GM21737 (cell line): ENCODE data around the gene RNGTT.
A peak's percentile ranks its signal among the peaks of the same experiment; 100 is the strongest.

Experiments used
- ATAC-seq: cut with Tn5 transposase; IDR thresholded peaks from one replicate; pipeline ENCODE4 v1.9.1; 2021; ENCODE audit warnings: mild to moderate bottlenecking, moderate library complexity; ENCODE audit not compliant: unreplicated experiment

The RNGTT gene

DNA sequence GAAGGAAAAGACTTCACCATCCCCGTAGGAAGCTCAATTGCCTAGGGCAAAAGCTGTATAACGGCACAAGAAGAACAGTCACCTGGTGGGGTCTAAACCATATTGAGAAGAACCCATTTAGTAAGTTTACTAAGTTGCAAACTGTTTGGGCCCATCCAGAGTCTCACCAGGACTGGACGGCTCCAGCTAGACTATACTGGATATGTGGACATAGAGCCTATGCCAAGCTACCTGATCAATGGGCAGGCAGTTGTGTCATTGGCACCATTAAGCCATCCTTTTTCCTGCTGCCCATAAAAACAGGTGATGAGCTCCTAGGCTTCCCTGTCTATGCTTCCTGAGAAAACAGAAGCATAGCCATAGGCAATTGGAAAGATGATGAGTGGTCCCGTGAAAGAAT, 293.9 kb downstream of the RNGTT start:
- no peak for ATAC-seq

DNA sequence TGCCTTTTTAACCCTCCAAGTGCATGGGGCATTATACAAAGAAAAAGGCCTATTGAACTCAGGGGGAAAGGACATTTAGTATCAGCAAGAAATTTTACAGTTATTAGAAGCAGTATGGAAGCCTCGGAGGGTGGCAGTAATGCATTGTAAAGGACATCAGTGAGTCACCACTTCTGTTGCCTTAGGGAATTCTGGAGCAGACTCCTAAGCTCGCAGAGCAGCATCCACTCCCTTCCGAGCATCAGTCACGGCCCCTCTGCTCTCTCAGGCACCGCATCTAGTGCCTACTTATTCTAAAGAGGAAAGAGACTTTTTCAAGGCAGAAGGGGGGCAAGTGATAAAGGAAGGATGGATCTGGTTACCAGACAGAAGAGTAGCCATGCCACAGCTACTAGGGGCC, 296.5 kb downstream of the RNGTT start:
- no peak for ATAC-seq

DNA sequence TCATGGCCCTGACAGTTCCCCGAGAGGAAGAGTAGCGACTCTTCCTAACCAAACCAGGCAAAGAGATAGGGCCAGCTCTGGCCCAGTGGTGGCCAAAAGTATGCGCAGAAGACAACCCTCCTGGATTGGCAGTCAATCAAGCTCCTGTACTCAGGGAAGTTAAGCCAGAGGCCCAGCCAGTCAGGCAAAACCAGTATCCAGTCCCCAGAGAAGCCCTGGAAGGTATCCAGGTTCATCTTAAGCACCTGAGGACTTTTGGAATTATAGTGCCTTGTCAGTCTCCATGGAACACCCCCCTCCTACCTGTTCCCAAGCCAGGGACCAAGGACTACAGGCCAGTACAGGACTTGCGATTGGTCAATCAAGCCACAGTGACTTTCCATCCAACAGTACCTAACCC, 298.3 kb downstream of the RNGTT start:
- no peak for ATAC-seq

DNA sequence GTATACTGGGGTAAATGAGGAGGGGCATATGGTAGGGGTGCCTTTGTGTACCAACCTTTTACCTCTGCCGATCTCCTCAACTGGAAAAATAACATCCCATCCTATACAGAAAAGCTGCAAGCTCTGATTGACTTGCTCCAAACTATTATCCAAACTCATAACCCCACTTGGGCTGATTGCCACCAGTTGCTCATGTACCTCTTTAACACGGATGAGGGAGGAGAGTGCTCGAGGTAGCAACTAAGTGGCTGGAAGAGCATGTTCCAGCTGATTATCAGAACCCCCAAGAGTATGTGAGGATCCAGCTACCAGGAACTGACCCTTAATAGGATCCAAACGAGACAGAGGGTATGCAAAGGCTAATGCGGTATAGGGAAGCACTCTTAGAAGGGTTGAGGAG, 299.6 kb downstream of the RNGTT start:
- no peak for ATAC-seq

DNA sequence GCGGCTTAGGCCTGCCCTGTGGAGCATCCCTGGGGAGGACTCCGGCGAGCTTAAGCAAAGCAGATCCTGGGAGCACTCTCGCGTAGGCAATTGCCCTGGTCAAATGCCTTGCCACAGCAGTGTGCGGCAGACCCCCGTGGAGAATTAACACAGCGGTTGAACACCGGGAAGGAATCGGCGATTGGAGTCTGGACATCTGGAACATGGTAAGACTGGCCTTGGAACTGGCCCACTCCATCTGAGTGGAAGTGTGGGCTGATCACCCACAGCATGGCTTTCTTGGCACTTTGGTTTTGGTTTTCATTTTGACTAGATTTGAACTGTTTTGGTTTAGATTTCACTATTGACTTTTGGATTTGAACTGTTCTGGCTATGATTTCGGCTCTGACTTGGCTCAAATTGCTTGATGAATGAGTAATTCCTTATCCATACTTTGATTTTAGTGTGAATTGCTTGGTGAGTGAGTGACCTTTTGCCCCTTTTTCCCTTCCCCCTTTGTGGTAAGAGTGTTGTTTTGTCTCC, 300.7 kb downstream of the RNGTT start:
- peak; percentile 58 for ATAC-seq

DNA sequence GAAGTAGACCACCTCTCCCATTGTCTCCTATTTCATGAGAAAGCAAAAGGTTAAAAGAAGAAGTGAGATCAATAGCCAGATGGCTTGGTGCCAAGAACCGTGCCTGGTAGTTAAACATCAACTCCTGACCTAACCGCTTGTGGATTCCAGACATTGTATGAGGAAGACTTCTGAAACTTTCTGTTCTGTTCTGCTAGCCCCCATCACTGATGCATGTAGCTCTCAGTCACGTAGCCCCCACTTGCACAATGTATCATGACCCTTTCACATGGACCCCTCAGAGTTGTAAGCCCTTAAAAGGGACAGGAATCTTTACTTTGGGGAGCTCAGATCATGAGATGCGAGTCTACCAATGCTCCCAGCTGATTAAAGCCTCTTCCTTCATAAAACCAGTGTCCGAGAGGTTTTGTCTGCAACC, 301.2 kb downstream of the RNGTT start:
- ATAC-seq = peak; percentile 59

DNA sequence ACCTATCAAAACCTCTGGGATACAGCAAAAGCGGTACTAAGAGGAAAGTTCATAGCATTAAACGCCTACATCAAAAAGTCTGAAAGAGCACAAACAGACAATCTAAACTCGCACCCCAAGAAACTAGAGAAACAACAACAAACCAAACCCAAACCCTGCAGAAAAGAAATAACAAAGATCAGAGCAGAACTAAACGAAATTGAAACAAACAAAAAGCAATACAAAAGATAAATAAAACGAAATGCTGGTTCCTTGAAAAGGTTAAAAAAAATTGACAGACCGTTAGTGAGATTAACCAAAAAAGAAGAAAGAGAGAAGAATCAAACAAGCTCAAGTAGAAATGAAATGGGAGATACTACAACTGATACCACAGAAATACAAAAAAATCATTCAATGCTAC, 302.3 kb downstream of the RNGTT start:
- no peak for ATAC-seq

DNA sequence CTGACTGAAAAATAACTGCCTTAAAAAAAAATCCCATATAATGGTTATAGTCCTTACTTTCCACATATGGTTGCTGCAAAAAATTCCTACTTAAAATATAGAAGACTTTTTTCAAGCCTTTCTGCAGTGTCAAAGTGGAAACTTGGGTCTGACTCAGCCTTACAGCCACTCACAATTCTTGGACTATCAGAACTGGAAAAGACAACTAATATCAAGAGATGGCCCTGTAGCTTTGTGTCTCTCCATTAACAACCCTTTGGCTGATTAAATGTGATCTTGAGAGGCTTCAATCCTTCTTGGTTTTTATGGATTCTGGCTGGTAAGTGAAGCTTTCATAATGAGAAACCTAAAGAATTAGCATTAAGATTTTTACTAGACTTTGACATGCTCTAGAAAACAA, 307.8 kb downstream of the RNGTT start:
- no peak for ATAC-seq

DNA sequence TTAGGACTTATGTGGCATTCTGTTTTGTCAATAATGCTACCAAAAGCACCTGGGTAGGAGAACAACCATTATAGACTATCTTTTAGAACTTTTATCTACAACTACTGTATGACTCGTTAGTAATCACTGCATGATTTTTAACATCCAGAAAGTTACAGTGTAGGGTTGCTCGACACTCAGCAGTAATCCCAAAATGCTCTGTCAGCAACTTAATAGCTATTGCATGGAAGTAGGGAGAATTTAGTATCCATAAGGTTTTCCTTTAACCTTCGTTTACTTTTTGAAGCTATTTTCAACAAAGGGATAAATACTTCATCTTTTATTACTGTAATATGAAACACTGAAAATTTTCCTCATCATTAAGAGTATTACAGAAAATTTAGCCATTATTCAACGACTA, 309.5 kb downstream of the RNGTT start:
- no peak for ATAC-seq

DNA sequence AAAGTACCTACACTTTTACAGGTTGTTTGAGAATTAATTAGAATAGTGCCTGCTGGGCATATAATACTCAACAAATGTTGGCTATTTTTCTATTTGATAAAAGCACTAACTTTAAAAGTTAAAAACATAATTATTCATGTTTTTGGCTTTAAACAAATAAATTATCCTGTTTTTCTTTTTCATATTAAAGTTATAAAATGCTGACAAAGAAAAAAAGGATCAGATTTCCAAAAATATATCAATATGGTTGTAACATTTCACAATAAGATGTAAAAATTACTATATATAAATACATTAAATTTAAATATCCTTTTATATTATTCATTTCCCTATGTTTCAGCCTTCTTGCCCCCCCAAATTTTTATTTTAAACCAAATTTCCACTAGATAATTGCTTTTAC, 312.0 kb downstream of the RNGTT start:
- no peak for ATAC-seq

DNA sequence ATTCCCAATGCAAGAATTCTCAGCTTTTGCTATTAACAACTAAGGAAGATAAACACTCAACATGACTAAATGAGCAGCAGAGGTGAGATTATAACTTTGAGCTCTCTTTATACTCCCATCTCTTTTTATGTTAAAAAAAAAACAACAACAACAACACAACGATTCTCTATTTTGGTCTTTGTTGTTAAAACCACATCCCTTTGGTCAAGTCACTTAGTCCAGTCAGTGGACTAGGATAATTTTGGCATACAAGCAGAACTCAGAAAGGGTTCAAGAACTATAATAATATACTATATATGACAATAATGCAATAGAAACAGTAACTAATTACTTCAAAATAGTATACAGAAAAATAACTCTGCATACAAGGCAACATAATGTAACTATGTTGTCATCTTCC, 312.4 kb downstream of the RNGTT start:
- no peak for ATAC-seq

DNA sequence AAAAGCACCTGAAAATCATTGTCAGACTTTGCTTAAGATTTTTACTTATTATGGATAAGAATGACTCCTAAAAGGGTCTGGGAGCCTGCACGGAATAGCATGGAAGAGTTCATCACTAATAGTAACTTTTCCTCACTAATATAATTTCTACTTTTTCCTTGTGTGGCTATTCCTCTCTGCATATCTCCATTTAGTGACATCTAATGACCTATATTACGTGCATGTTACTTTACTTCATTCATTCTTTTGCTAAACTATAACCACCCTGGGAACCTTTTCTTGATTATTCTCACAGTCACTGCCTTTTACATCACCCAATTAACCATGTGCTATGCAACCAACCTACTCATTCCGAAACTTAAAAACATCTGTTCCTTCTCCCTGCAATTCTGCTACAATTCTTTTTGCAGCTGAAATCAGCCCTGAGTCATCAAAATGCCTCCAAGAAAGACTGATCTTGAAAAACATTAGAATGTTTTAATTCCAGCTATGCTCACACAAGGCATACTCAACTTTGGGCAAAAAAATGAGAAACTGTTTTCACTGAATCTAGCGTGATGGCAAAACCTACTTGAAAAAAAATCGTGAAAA, 313.3 kb downstream of the RNGTT start:
- peak; percentile 88 for ATAC-seq

DNA sequence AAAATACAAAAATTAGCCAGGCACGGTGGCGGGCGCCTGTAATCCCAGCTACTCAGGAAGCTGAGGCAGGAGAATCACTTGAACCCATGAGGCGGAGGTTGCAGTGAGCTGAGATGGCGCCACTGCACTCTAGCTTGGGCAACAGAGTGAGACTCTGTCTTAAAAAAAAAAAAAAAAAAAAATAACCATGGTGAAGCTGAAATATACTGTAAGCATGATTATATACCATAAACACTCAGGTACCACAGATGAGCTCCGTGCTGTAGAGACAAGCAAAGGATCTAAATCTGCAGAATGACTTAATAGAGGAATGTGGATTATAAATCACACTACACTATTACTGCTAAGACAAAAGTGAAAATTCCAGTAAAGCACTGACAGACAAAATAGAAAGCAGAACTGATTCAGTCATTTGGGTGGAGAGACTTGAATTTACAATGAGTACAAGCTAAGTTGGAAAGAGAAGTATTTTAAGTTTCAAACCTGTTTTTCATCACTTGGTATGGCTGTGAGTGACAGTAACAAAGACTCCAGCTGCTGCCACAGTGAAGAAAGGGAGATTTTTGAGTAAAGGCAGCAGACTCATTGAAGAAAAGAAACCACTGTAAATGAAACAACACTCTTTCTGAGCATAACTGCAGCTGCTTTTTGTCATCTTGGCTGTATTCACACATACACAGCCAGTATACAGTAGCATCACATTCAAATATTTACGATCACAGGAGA, 322.1 kb downstream of the RNGTT start:
- peak; percentile 92 for ATAC-seq

DNA sequence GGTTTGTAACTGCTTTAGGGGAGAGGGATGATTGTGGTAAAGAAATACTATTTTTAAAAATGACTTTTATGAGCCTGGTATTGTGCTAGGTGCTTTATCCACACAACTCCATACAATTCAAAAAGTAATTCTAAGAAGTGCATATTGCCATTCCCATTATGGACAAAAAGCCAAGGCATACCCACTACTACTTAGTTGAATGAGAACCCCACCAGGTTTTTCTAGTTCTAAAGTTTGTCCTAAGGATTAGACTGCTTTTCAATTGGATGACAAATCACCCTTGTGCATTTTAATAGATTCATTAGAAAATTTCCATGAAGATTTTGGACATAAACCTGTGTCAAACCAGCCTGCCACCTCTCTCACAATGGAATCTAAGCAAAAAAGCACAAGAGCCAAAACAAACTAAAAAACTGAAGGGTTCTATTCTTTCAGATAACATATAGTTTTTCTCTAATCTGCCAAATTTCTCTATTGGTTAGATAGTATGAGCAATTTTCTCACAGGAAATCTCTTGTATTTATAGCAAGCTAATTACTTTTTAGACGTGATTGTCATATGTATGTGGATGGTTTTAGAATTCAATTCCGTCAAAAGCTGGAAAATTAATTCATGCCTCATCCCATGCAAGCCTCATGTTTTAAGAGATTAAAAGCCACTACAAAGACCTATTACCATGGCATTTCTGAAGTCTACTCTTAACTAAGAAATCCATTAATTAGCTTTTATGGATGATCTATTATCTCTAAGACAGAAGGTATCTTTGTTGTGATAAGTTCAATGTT, 325.5 kb downstream of the RNGTT start:
- ATAC-seq = no peak

DNA sequence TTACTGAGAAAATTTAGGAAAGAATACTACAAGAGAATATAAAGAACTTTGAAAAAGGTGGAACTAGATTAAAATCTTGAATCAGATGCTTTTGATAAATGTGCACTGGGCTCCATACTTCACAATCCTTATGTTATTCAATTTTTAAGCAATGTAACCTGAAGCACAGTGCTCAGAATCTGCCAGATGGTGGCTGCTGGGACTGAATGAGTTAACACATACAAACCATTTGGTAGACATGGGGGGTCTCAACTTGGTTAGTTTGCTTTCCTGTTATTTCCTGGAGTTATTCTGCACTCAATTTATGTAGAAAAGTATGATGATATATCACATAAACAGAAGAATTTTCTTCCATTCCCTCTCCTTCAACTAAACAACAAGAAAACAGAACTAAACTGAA, 326.5 kb downstream of the RNGTT start:
- no peak for ATAC-seq

DNA sequence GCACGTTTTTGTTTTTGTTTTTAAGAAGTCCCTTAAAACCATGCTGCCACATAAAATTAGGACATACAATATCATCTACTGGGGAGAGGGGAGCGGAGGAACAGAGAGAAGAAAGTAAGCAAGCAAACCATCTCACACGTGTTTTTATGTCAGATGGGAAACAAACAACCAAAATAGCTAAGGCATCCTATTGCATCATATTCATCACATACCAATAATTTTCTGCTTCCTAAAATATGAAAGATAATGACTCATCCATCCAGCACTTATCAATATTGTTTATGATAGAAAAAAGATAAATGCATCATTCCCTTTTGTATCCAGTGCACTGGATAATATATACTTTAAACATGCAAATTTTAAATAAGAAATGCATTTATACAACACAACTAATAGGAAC, 329.6 kb downstream of the RNGTT start:
- no peak for ATAC-seq

DNA sequence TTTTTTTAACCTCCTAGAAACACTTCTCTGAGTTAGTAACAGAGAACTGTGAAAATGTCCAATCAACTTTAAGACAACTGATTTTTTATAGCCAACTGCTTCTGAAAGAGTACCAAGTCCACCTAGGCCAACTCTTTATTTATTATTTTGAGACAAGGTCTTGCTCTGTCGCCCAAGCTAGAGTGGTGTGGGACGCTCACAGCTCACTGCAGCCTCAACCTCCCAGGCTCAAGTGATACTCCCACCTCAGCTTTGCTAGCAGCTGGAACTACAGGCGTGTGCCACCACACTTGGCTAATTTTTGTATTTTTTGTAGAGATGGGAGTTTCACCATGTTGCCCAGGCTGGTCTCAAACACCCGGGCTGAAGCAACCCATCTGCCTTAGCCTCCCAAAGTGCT, 331.6 kb downstream of the RNGTT start:
- no peak for ATAC-seq

DNA sequence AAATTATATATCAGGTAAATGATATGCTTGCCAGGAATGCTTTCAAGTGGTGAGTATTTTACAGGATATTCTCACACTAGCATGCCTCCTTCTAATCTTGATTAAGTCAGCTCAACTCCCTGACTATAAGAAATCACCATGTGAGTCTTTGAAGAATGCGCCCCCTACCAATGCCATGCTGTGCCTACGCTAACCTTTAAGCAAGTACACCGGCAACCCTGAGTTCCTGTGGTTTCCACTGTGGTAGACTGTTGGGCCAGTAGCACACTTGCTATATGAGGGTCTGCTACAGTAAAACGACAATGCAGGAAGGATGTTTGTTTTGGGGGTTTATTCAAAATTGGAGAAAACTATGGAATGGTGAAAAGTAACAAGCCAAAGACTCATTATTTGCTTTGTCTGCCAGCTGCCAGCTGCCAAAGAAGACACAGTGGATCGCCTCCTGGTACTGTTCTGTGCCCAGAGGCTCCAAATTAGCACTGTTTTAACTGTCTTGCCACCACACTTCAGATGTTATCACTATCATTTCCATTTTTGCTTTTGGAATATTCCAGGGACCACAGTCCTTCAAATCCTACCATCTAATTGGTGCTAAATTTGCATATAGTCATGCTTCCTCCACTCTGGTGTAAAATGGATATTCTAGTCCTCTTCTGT, 333.5 kb downstream of the RNGTT start:
- ATAC-seq = peak; percentile 50

DNA sequence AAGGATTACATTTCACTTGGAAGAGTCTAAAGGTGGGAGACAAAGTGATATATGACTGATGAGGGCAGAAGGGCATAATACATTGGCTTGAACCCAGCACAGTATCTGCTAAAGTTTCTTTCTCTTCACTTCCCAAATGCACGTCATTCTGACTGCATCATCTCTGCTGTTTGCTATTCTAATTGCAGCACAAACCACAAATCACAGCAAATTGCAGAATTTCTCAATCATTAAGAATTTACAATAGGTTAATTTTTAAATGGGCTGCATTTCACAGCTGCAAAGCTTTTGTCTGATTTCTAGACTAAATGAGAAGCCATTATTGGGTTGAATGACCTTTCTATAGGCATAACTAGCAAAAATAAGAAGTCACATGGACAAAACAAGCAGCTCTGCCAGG, 337.0 kb downstream of the RNGTT start:
- no peak for ATAC-seq

DNA sequence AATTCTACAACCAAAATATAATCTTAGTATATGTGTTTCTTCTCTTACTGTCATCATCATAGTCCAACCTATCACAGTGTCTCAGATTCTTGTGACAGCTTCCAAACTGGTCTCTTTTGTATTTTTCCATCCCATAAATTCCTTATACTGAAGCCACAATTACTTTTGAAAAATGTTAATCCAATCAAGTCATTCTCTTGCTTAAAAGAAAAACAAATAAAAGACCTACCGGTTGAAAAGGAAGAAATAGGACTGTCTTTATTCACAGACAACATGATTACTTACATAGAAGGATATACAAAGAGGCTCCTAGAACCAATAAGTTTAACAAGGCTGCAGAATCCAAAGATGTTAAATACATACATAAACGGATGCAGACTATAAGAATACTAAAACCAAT, 339.9 kb downstream of the RNGTT start:
- no peak for ATAC-seq

DNA sequence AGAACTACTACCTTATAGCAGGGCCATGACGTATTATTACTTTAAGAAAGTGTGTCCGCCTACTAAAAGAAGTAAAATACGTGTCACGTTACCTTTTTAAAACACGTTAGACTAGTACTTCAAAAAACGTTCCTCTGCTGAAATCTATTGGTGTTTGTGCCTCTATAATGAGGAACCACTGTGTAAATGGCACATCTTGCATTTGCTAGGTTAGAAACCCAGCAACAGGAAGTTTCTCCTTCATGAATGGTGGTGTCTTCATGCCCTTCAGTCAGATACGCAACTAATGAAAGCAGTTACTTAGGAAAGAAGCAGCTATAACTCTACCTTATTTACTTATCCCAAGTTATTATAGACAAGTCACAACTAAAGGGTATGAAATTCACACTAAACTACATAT, 343.5 kb downstream of the RNGTT start:
- no peak for ATAC-seq
